KG1 (cell line): ENCODE measurements around the gene AMOTL2.

Experiments used
- DNase-seq: peaks from one replicate; lab custom pipeline; 2025; lab: John Stamatoyannopoulos, UW

The AMOTL2 gene

GRCh38 chr3:134334231-134334900 is 39.9 kb downstream of the AMOTL2 start:
- no peak for DNase-seq

GRCh38 chr3:134333522-134334181 is 40.6 kb downstream of the AMOTL2 start:
- DNase-seq, result no peak

GRCh38 chr3:134332344-134332743 is 41.9 kb downstream of the AMOTL2 start:
- no peak for DNase-seq

DNA sequence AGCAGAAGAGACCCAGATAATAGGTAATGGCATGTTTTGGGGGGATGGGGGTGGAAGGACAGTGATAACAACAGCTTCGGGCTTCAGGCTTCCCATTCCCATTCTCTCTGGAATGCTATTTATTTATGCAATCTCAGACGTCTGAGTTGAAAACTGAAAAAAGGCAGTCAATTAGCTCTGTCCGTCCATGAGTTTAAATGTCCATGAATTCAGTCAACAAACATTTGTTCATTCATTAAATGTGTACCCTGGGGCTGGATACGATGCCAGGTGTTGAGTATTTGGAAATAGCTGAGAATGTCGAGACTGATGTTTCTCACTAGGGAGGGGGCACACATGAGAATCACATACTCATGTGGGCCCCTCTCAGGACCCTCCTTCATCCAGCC is 42.4 kb downstream of the AMOTL2 start:
- DNase-seq, result no peak

DNA sequence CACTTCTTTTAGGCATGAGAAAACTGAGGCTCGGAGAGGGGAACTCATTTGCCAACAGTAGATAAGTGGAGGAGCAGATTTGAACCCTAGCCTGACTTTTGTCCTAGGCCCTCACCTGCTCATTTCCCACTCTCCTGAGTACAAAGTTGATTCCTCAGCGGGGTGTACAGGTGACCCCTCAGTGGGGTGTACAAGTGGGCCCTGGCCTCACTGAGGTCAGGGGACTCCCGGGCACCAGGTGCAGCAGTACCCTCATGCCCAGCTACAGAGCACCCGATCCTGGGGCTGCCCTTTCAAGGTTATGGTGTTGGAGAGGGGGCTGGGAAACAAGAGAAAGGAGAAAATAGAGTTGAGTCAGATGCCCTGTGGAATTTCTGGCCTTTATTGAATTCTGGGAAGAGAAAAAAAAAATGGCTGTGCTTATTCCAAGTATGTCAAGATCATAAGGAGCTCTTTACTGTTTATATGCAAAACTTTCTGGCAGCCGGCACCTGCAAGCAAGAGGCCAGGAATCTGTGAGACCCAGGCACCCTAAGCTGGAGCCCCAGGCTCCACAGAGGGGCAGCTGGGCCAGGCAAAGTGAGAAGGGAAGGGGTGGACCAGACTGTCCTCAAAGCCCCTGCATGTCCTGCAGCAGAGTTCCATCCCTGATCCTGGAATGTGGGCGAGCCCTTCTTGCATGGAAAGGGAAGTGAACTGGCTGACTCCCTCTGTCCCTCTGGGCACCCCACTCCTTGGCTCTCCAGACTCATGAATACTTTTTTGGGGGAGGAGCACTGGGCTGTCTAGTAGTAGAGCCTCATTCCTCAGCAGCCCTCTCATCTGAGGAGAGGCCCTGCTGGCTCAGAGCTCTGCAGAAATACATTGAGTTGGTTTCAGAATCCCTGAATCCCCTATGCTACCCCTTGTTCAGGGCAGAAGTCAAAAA is 43.1 kb downstream of the AMOTL2 start:
- DNase-seq, result no peak

DNA sequence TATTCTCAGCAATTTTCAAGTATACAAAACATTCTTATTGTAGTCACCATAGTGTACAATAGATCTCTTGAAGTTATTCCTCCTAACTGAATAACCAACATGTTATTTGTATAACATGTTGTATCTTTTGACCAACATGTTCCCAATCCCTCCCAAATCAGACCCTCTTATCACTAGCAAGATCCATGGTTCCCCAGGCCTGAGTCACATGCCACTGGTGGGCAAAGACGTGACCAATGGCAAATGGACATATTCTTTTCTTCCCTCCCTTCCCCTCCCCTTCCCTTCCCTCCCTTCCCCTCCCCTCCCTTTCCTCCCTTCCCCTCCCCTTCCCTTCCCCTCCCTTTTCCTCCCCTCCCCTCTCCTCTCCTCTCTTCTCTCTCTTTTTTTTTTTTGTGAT is 45.4 kb downstream of the AMOTL2 start:
- DNase-seq, result no peak

- DNase-seq, result no peak
These were observed 46.1 kb downstream of the AMOTL2 start for GRCh38 chr3:134328147-134328591.

DNA sequence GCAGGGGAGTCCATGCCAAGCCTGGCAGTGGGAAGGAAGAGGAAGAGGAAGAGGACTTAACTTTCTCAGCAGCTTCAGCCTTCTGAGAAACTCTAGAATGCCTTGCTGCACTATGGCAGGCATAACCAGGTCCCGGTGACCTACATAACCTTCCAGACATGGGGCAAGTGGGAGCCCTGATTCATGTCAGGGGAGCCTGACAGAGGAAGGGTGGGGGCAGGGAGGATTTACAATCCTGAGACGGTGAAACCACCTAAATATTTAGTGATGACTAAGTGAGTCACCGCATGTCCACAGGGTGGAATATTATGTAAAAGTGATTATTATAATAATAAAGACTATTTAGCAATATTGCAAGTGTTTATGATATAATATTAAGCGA is 46.7 kb downstream of the AMOTL2 start:
- DNase-seq, result no peak

- DNase-seq, result no peak
These were observed 47.3 kb downstream of the AMOTL2 start for GRCh38 chr3:134326760-134327593.

GRCh38 chr3:134326126-134326525 is 48.1 kb downstream of the AMOTL2 start:
- DNase-seq, result no peak

DNA sequence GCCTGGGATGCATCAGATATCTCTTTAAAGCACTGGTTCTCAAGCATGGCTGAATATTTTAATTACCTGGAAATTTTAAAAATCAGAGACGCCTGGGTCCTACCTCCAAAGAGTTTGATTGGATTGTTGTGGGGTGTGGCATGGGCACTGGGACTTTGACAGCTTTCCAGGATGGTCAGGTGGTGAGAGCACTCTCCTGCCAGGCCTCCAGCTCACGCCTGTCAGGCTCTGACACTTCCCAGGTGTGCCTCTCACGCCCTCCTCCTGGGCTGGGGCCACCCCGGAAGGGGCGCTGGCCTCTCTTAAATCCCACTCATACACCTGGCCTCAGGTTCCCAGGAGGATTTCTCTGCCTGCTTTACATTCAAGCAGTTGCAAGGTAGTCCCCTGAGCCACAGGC is 48.5 kb downstream of the AMOTL2 start:
- DNase-seq, result no peak

DNA sequence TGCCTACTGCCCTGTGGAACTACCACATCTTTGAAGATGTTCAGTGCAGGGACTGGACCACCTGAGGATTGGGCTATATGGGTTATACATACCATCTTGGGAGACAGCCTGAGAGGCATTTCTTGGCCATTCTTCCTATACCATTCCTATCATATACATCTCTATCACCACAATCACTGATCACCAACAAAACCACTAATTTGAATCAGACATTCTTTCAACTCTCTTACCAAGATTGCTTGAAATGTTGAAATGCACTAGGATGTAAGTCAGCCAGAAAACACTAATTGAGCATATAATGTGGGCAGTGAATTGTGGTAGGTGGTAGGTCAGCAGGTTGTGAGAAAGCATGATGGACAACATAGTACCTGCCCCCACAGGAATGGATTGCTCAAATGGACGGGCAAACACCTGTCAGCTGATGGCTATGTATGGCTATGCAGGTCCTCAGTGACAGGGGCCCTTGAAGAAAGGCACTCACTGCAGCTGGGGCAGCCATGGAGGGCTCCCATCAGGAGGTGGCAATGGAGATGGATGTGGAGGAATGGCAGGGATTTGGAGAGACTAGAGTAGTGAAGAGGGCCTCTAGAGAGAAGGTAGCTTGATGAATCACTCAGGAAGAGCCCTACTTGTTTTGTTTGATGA is 49.1 kb downstream of the AMOTL2 start:
- no peak for DNase-seq

- DNase-seq, result no peak
These were observed 50.0 kb downstream of the AMOTL2 start for GRCh38 chr3:134323966-134324962.

- DNase-seq, result no peak
These were observed 52.0 kb downstream of the AMOTL2 start for GRCh38 chr3:134322286-134322685.

GRCh38 chr3:134320749-134321148 is 53.5 kb downstream of the AMOTL2 start:
- no peak for DNase-seq

DNA sequence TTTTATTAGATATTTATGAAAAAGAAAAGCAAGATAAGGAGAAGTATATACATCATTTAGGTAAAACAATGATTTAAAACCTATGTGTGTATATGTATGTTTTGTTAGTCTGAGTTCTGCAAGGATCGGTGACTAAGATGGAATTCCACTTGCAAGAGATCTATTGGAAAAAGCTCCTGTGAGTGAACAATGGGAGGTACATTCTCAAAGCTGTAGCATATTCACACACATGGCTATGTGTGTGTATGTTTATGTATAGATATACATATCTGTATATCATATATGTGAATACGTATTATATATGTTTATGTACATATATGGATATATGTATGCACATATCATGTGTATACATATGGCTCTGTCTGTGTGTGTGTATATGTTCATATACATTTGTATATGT is 54.3 kb downstream of the AMOTL2 start:
- no peak for DNase-seq

DNA sequence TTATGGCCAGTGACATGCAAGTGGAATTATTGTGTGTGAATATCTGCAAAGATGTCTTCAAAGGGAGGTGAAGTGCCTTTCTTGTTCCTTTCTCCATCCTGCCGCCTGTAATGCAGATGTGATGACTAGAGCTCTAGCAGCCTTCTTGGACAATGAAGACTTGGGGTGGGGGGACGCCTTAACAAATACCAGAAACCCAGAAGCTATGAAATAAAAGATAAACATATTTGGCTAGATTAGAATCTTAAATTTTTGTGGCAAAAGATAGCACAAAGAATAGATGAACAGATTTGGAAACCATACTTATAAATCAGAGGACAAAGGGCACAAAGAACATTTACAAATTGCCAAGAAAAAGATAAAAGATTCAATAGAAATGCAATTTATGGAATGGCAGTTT is 56.1 kb downstream of the AMOTL2 start:
- DNase-seq, result no peak

GRCh38 chr3:134317106-134317947 is 56.9 kb downstream of the AMOTL2 start:
- no peak for DNase-seq
